HL-60 (cell line): Measurements from ENCODE around the gene NECTIN2.

Experiments used
- CTCF ChIP-seq: IDR thresholded peaks from one replicate; pipeline ENCODE4 v1.5.1; 2011; ENCODE audit warnings: low read length, control low read depth, inconsistent platforms; ENCODE audit not compliant: insufficient read depth
- GABPA ChIP-seq: IDR thresholded peaks from 2 replicates; pipeline ENCODE4 v1.6.1; 2012; ENCODE audit warnings: low read depth
- POLR2AphosphoS5 ChIP-seq: IDR thresholded peaks from 2 replicates; pipeline ENCODE4 v1.6.1; 2012; ENCODE audit warnings: low read depth
- REST ChIP-seq: IDR thresholded peaks from 2 replicates; pipeline ENCODE4 v1.6.1; 2012; ENCODE audit warnings: low read depth; ENCODE audit not compliant: insufficient replicate concordance
- SPI1 ChIP-seq: IDR thresholded peaks from 2 replicates; pipeline ENCODE4 v1.6.1; 2012; ENCODE audit warnings: low read depth, mild to moderate bottlenecking, borderline replicate concordance

- no peak for TF ChIP-seq REST
- no peak for TF ChIP-seq CTCF
- TF ChIP-seq POLR2AphosphoS5, result no peak
- no peak for TF ChIP-seq GABPA
- no peak for TF ChIP-seq SPI1
Measured at GRCh38 chr19:44927746-44928145, 81.6 kb downstream of the NECTIN2 start.
